Muscle of arm (tissue), 12 donors: Measurements from ENCODE around the gene RNF144A. TPM values are rescaled to one million over a fixed set of nuclear protein-coding genes. Genes with fewer than 3 reads are reported as not detected.

ENCODE experiments used
- DNase-seq: peaks from one replicate; pipeline ENCODE4 v3.0.0-alpha.2; 2013
- polyA plus RNA-seq, 12 donors: library from polyadenylated mRNA; unstranded; fragments of 120-200 nt; gene quantifications; one replicate each; pipeline ENCODE4 v1.2.1, GENCODE V29; 2013; ENCODE audit not compliant: insufficient read length in 12 of 12

The RNF144A gene
- polyA plus RNA-seq, 12 donors: 16.2 to 32.9 (median 23.0) TPM; not detected in 1

DNA sequence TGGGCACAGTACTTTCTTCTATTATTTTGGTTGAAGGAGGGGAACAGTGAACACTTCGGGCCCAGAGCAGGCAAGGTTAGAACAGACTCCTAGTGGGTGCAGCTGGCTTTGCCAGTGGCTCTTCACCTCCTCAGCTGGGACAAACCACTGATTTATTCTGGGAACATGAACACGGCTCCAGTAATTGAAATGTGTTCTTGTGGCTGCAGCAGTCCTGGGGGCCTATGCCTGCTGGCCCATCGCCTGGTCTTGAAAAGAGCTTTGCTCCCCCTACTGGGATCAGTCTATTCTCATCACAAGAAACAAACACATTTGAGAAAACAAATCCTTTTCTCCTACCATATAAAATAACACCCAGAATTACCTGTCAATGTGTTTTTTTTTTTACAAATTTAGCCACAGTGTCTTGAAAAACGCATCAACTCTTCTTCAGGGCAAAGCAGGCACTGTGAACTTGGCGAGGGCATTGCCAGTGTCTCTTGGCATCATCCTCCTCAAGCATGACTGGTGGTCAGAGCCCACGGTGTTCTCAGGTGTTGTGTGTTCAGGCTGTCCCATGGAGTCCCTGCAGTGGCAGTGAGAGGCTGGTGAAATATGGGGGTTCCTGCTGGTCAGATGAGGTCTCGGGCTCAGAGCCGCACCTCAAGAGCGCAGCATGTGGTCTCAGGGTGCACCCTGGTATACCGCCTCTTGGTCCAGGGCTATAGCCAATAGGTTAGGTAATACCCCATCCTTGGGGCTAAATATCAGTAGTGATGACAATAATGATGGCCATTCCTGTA lies 51.3 kb downstream of the RNF144A start:
- peak; percentile 61 for DNase-seq

DNA sequence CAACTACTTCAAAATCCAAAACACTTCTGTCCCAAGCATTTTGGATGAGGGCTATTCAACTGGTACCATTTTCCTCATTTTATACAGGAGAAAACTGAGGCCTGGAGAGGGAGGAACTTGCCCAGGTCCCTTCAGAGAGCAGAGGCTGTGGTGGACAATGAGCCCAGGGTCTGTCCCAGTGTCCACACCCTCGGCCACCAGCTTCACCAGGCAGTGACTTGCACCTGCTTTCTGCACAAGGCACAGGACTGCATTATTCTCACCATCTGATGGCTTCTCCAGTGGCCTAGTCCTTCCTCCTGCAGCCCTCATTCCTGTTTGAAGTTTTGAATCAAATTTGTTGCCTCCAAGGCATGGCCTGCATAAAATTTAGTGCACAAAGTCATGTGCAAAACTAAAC lies 53.3 kb downstream of the RNF144A start:
- no peak for DNase-seq

DNA sequence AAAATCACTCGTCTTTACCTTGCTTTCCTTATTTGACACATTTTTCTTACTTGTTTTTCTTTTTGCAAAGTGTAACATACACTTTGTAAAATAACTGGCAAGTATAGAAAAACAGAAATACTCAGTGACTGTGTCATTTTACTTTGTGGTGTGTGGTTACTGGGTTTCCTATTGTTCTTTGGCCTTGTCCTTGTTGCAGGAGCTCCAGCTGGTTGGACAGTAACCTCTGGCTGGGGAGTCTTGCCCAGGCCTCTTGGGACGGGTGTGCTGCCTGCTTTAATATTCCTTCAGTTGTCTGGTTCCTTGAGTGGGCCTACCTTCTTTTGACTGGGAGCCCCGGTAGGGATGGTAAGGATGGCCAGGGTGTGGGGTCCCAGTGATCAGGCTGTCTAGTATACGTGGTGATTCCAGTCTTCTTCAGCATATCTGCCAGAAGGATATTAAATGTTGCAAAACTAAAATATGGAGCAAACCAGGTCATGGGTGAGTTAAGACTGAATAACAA lies 53.8 kb downstream of the RNF144A start:
- DNase-seq: no peak

DNA sequence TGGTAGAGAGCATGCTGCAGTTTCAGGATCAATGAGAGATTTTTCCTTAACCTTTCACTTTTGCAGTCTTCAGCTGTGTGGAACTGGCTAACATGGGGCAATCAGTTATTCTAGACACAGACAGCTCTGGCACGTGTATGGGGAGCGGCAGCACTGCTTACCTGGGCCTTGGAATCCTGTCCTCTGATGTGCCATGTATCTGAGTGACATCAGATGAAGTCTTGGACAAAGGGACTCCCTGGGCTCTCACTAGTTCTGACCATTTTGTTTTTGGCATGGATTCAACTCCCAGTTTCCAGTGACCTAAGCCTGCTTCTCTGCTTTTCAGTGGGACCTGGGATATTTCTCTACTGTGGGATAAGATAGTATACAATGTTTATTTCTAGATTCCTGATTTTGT lies 54.3 kb downstream of the RNF144A start:
- no peak for DNase-seq

DNA sequence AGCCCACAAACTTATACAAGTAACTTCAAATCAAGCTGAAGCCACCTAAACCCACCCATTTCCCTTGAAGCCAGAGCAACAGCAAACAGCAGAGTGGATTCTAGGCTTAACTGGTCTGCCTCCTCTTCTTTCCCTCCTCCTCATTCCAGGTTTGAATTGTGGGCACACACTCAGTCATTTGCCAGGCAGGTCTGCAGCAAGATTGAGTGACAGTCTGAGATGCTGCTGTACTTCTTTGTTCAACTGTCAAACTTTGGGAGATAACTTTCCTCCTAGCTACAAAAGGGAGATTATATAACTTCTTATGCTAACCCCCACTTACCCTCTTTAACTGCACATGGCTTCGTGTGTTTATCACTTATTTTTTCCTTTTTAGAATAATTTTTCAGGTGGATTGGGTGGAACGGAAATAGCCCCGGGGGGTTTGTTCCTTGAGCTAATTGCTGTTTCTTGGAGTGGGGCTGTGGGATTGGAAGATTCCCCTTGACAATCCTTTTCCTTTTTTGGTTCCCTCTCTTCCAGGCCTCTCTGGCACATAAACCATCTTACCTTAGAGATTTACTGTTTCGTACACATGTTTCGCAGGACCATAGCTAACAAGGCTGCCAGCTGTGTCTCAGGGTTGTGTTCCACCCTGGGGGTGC lies 55.0 kb downstream of the RNF144A start:
- DNase-seq: no peak

DNA sequence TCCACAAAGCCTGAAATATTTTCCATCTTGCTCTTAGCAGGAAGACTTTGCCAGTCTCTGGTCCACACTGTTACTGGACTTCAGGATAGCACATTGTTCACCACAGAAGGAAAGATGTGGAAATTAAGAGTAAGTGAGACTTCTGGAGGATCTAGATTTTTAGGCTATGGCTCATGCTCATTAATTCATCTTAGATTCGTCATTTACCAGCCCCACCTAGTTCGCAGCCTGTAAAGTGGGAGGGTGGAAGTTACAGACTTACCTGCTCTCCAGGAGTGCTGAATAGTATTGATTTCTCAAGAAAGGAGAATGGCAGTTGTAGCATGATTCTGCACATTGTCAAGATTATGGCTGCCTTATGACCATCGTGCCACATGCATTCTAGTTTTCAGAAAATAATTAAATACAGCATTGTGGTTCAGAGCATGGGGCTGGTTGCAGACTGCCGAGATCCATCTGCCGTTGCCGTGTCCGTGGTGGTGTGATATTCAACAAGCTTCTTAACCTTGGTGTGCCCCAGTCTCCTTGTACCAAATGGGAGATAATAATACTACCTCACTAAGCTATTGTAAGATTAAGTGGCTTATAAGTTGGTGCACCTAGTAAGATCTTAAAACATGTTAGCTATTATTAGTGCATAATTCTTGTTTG lies 56.8 kb downstream of the RNF144A start:
- no peak for DNase-seq

DNA sequence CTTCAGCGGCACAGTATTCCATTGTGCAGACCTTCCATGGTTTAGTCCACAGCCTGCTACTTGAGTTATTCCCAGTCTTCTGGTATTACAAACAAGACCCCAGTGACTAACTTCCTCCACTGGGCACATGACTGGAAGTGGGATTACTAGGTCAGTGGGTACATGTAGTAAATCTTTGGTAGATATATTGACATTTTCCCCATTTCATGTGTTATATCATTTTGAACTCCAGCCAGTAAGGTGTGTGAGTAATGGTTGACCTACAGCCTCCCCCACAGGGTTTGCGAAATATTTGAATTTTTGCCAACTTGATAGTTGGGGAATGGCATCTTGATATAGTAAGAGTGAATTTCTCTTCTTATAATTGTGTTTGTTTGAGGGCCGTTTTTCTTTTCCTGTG lies 58.8 kb downstream of the RNF144A start:
- no peak for DNase-seq

DNA sequence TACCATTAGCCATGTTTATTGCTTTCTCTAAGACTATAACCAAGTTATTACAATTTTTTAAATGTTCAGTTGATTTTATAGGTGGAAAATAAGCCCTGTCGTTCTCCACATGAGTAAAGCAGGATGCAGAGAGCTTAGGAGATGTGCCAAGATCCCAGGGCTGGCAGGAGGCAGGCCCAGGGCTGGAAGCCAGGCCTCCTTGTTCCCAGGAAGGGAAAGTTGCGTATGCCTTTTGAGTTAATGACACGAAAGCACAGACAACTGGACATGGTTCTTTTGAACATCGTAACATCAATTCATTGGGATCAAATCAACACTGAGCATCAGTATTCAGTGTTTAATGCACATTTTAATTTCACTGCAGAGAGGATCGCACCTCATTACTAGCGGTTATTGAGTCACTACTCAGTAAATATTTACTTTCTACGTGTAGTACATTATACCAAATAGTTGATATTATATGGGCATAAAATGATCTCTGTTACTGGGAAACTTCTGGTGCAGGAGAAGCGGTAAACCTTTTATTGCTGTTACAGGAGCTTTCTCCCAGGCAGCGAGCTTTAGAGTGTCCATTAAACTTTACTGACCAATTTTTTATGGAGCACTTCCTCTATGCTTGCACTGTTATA lies 60.0 kb downstream of the RNF144A start:
- DNase-seq: no peak

DNA sequence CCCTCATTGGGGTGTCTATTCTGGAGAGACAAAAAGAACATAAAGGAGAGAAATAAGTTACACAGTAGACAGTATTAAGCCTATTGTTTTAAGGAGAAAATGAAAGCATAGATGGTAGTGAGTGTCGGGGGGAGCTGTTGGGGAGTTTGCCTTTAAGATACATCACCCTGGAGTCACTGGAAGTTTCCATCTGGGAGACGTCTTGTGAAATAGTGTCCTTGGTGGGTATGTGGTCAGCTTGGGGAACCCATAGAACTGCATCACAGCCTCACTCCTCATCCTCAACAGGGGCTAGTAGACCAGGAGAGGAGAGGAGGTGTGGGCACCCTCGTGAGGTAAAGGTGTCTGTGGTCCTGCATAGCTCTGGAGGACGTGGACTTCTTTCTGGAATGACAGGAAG lies 60.6 kb downstream of the RNF144A start:
- no peak for DNase-seq

DNA sequence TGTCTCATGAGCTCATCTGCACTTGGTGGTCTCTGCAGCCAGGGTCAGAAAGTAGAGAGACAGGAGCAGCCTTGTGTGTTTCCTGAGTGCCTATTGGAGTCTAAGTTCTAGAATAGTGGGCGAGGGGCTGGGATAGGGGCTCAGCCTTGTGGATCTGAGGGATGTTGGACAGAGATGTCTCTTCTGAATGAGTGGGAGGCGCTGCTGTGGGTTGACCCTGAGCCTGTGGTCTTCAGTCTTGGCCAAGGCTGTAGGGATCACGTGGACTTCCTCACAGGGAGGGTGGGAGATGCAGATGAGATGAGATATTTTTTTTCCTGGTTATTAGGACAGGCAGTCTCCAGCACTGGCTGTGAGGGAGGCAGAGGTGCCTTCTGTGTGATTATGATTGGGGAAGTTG lies 61.8 kb downstream of the RNF144A start:
- DNase-seq: no peak

DNA sequence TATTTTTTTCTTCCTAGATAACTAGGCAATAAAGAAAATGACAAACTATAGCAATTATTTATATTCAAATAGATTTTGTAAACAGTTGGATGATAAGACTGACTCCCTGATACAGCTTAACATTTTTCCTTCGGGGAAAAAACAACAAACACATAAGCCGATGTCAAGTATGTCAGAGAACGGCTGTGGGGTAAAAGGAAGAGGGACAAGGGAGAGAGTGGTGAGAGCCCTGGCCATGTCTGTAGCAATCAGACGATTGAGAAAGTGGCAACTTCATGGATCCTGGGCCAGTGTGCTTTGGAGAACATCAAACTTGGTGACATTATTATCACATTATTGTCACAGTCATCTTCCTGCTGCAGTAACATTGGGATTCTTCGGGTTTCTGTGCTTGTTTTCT lies 65.2 kb downstream of the RNF144A start:
- DNase-seq: no peak

DNA sequence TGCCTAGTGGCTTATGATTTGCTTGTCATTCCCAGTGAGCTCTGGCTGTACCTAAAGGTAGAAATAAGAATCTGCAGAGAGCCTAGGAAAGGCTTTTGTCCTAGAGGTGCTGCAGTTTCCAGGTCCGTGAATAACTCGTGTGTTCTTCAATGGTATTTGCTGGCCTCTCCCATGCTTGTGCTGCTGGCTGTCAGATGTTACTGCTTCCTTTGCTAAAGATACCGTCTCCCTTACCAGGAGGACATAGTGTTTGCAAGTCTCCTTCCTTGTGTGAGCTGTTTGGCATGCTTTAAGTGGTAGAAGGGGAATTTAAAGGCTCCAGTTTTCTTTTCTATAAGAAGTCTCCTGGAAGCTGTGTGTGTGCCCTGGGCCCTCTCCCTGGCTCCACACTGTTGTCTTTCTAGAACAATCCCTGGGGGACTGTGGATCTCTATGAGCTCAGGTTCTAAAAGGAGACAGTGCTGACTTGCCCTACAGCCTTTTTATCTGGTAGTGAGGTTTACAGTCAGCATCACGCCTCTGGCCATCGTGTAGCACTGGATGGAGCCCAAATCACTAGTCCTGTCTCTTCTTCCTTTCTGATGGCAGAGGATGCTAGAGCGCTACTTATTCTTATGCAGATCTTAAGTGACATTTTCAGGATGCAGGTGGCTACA lies 65.8 kb downstream of the RNF144A start:
- no peak for DNase-seq

DNA sequence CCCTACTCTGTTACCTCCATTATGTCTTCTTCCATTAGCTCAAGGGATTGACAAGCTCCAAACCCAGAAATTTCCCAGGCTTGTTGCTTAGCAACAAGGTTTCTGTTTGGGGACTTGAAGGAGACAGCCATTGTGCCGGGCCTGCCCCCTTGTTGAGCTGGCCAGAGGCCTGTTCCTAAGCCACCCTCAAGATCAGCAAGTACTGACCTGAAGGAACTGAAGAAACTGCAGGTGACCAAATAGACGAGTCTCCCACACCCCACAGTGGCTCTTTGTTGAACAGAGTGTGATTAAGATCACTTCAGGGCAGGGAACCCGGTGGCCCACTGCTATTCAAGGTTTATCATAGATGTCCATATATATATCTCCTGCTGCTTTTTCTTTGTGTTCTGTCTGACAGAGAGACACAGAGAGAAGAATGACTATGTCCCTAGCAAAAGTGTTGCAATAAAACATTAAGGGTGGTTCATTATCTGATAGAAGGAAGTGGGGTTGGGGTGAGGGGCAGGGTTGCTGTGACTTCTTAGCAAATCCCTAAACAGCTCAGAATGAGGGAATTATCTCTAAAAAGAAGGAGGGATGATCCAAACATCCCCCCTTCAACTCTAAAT lies 69.2 kb downstream of the RNF144A start:
- DNase-seq: no peak

DNA sequence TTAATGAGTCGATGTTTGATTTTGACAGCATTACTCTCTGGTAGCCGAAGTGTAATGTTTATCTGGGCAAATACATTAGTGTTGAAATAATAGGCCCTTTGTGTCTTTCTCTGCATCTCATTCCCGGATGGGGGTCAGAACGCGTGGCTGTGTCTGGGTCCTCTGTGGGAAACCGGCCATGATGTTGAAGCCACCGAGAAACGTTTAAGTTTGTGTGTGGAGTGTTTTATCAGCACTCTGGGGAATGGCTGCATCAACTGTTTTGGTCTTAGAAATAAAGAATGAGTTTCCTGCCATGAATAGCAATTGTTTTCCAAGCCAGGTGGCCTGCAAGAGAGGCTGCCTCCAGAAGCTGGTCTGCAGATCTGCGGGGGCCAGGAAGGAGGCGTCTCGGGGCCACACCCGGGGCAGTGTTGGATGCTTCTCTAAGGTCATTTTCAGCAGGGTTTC lies 69.7 kb downstream of the RNF144A start:
- no peak for DNase-seq

DNA sequence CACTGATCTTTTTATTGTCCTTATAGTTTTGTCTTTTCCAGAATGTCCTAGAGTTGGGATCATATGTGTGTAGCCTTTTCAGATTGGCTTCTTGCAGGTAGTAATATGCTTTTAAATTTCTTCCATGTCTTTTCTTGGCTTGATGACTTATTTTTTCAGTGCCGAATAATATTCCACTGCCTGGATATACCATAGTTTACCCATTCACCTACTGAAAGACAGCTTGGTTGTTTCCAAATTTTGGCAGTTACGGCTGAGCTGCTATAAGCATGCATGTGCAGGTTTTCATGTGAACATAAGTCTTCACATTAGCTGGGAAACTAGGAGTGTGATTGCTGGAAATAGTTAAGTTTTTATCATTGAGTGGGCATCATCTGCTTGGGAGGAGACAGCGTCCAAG lies 73.7 kb downstream of the RNF144A start:
- no peak for DNase-seq

DNA sequence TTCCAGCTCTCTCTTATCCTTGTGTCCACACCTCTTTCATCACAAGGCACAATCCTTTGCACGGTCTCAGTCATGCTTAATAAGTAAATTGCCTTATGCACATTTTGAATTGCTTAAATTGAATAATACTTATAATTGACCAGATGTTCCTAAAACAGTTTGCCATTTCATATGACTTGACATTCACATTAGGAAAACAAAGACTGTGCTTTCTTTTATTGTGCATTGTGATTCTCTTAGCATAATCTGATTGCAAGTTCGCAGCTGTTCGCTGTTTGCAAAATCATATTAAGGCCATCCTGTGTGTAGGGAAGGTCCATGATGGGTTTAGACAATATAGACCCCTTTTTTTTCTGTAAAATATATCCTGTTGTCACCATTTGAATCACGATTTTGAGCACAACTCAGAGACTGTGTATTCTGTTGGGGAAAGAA lies 75.6 kb downstream of the RNF144A start:
- no peak for DNase-seq

DNA sequence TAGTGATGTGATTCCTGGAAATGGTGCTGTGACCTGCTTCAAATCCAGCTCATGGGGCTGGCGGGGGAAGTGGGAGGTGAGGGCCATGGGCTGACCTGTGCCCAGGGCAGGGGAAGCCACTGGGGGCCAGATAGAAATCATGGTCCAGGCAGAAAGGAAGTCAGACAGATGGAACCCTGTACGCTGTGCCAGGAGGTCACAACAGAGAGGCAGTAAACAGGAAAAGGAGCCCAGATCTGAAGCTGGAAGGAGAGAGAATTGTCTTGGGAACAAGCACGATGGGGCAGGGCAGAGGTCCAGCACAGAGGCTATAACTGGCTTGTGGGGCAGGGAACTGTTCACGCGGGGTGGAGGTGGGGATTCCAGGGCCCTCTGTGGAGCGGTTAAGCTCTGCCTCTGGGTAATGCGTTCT lies 76.0 kb downstream of the RNF144A start:
- DNase-seq: no peak

DNA sequence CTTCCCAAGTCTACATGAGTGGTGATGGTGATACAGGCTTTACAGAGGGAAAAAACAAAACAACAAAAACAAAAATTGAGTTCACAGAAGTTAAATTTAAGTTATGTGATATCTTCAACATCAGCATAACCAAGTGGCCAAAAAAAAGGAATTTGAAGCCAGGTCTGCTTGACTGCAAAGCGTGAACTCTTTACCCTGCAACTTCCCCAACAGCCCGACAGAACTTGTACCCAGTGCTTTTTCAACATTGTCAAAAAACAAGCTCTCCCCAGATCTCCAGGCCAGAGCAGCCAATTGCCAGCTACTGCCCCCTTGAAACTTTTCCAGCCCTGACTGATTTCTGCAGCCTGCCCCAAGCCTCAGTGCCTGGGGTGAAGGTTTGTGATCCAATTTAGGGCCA lies 76.7 kb downstream of the RNF144A start:
- no peak for DNase-seq

DNA sequence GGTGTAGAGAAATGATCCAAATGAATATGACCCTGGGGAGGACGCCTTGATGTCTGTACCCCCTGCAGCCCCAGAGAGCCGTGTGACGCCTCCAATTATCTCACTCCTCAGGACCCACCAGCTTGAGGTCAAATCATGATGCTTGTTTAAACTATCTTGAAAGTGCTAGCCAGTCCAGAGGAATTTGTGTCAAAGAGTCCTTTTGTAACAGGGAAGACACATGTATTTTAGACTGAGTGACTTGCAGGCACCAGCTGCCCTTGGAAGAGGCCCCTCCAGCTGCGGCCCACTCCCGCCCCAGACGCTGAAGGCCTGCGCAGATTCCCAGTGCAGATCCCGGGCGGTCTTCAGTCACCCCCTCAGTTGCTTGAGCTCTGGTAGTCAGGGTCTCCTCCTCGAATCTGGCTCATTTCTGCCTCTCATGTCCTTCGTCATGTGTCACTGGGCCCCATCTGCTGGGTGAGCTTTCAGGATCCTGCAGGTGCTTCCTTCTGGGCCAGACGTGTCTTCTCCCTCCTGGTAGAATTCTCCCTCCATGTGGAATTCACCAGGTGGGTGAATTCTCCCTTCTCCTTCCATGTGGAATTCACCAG lies 77.4 kb downstream of the RNF144A start:
- DNase-seq: no peak

DNA sequence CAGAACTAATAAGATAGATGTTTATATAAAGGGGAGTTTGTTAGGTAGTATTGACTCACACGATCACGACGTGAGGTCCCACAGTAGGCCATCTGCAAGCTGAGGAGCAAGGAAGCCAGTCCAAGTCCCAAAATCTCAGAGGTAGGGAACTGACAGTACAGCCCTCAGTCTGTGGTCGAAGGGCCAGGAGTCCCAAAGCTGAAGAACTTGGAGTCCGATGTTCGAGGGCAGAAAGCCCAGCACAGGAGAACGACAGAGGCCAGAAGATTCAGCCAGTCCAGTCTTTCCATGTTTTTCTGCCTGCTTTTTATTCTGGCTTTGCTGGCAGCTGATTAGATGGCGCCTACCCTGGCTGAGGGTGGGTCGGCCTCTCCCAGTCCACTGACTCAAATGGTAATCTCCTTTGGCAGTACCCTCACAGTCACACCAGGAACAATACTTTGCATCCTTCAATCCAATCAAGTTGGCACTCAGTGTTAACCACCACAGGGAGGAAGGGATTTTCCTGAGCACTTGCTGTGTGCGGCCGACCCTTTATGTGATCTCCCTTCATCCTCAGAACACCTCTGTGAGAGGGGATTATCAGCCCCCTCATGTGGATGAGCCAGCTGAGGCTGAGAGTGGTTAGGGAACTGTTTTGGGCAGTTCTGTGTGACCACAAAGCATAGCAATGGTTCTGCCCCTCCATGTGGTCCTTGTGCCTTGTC lies 78.3 kb downstream of the RNF144A start:
- no peak for DNase-seq
